Measurements from ENCODE around the gene SNX24.

SNX24 gene

GRCh38 chr5:123047706-123048105 lies 202.3 kb downstream of the SNX24 start:
- ChIA-PET POLR2A (no interaction called here), CTCF (interaction anchor here (0.9 kb wide), 2 partner anchors 12 to 543 kb away, joined by 3 read pairs; no protein-coding TSS in a partner anchor)
- no peak for DNase-seq (ENCODE audit: extremely low spot score)
- no peak for TF ChIP-seq CTCF (IDR thresholded peaks at IDR 0.05; ENCODE audit: control extremely low read depth, extremely low read depth, low read depth, missing control alignments)

- POLR2A ChIA-PET: no interaction called here
- CTCF ChIA-PET: no interaction called here
- DNase-seq (ENCODE audit: extremely low spot score): no peak
- no peak for TF ChIP-seq CTCF (IDR thresholded peaks at IDR 0.05; ENCODE audit: control extremely low read depth, extremely low read depth, low read depth, missing control alignments)
Observed at GRCh38 chr5:123051206-123051605, 205.8 kb downstream of the SNX24 start.
